22Rv1 (cell line): ENCODE measurements around the gene CADM1.

Source experiments
- CTCF ChIP-seq: fragments of 450-650 bp; IDR thresholded peaks from 2 replicates; pipeline ENCODE4 v1.5.1; 2017; ENCODE audit warnings: mild to moderate bottlenecking
- ZFX ChIP-seq: fragments of 450-650 bp; IDR thresholded peaks from 2 replicates; pipeline ENCODE4 v1.6.1; 2017; ENCODE audit warnings: antibody characterized with exemption, borderline replicate concordance

GRCh38 chr11:115188898-115189278 is 315.3 kb downstream of the CADM1 start:
- TF ChIP-seq CTCF (no peak), ZFX (no peak)
